ENCODE measurements around the gene SULF2.
A peak's percentile ranks its signal among the peaks of the same experiment; 100 is the strongest.

SULF2 gene

DNA sequence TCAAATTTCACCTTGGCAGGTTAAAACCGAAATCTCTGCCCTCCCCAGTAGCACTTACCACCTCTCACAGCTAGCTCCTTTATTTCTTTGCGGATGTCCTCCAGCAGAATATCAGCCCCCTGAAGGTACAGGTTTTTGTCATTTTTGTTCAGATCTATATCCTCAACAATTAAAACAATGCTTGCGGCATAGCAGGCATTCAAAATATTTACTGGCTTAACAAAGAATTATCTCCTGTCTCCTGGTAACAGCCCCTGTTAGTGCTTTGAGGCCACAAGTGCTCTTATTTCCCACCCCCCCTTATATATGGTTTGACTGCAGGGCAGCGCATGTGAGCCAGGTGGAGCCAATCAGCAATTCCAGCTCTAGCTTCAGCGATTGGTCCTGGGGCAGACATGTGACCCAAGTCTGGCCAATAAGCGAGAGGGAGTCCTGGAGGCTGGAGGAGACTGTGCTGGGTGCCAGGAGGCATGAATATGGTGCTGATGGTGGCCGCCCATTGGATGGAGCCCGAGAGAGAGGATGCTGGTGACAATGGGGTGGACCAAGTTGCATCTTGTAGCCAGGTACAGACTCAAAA is 21.0 kb downstream of the SULF2 start:
- Histone ChIP-seq H3K9me3 (replicated peaks in 1 of 11) (0 out of 22 replicates have a peak, but pooled peaks cover 0 to 4% (median 0%) of the 10 kb centered on the region in 11 experiments), H3K36me3 (0 out of 22 replicates have a peak, but pooled peaks cover 0 to 12% (median 0%) of the 10 kb centered on the region in 11 experiments), H4K20me1 (peaks cover 0 to 8% (median 0%) of the 10 kb centered on the region in 11 experiments; a peak in 3 of 22 replicates), H3K9ac (no peak overlapping the region), H3K4me2 (peak overlapping the region in 2 of 11 experiments; percentile 63 to 67; a peak in 2 of 22 replicates), H3K27me3 (no peaks in the 10 kb centered on the region), H3K4me1 (peaks cover 10 to 54% (median 24%) of the 10 kb centered on the region in 10 experiments; a peak in 18 of 20 replicates), H3K27ac (no peak overlapping the region), H3K4me3 (no peak overlapping the region)
- no peak for TF ChIP-seq Cebpa-rat (IDR thresholded peaks at IDR 0.05)

DNA sequence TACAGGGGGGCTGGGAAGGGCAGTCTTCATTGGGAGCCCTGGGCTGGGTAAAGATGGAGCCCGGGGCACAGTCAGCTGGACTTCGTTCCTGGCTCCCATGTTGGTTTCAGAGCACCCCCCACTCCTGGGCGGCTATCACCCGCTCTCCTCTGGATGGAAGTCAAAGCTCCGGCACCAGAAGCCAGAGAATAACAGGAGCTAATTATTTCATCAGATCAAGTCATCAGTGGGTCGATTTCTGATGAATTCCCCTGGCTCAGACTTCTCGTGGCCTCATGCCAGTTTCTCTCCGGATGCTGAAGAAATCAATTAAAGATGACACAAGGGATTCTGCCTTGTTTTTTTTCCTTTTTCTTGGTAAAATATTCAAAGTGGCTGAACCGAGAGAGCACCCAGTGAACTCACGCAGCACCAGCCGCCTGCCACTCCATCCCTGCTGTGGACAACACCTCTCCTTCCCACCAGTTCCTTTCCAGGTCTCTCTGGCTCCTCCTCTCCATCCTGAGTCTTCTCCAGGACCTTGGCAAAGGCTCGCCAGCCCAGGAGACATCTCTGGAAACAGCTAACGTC is 22.5 kb downstream of the SULF2 start:
- no peak for TF ChIP-seq Cebpa-rat (IDR thresholded peaks at IDR 0.05)
- no peak overlapping the region for H3K27ac ChIP-seq
- no peak overlapping the region for H3K4me3 ChIP-seq
- peaks cover 0 to 8% (median 0%) of the 10 kb centered on the region in 11 experiments; a peak in 3 of 22 replicates for H4K20me1 ChIP-seq
- H3K4me1 ChIP-seq: peaks cover 10 to 54% (median 30%) of the 10 kb centered on the region in 10 experiments; a peak in 19 of 20 replicates
- H3K27me3 ChIP-seq: no peaks in the 10 kb centered on the region
- 0 out of 22 replicates have a peak, but pooled peaks cover 0 to 12% (median 0%) of the 10 kb centered on the region in 11 experiments for H3K36me3 ChIP-seq
- 0 out of 22 replicates have a peak, but pooled peaks cover 0 to 4% (median 0%) of the 10 kb centered on the region in 11 experiments for H3K9me3 ChIP-seq (replicated peaks in 1 of 11)
- no peak overlapping the region for H3K9ac ChIP-seq
- H3K4me2 ChIP-seq: no peak overlapping the region

- TF ChIP-seq Cebpa-rat (IDR thresholded peaks at IDR 0.05): no peak
- Histone ChIP-seq H3K9ac (no peak overlapping the region), H4K20me1 (peaks cover 0 to 8% (median 0%) of the 10 kb centered on the region in 11 experiments; a peak in 3 of 22 replicates), H3K36me3 (peaks cover 0 to 20% (median 0%) of the 10 kb centered on the region in 11 experiments; a peak in 4 of 22 replicates), H3K27me3 (no peaks in the 10 kb centered on the region), H3K4me1 (peaks cover 13 to 43% (median 32%) of the 10 kb centered on the region in 10 experiments; a peak in 19 of 20 replicates), H3K4me2 (no peak overlapping the region), H3K4me3 (no peak overlapping the region), H3K9me3 (replicated peaks in 1 of 11) (0 out of 22 replicates have a peak, but pooled peaks cover 0 to 4% (median 0%) of the 10 kb centered on the region in 11 experiments), H3K27ac (no peak overlapping the region)
These were observed 23.7 kb downstream of the SULF2 start for GRCh38 chr20:47761482-47762047.

GRCh38 chr20:47760686-47761481 is 24.4 kb downstream of the SULF2 start:
- TF ChIP-seq Cebpa-rat (IDR thresholded peaks at IDR 0.05): no peak
- H3K9ac ChIP-seq: no peak overlapping the region
- H4K20me1 ChIP-seq: peaks cover 0 to 8% (median 0%) of the 10 kb centered on the region in 11 experiments; a peak in 3 of 22 replicates
- H3K9me3 ChIP-seq (replicated peaks in 1 of 11): 0 out of 22 replicates have a peak, but pooled peaks cover 0 to 4% (median 0%) of the 10 kb centered on the region in 11 experiments
- no peak overlapping the region for H3K4me2 ChIP-seq
- H3K36me3 ChIP-seq: peaks cover 0 to 27% (median 0%) of the 10 kb centered on the region in 11 experiments; a peak in 4 of 22 replicates
- no peak overlapping the region for H3K4me3 ChIP-seq
- no peak overlapping the region for H3K27ac ChIP-seq
- H3K27me3 ChIP-seq: no peaks in the 10 kb centered on the region
- peaks cover 7 to 36% (median 26%) of the 10 kb centered on the region in 10 experiments; a peak in 19 of 20 replicates for H3K4me1 ChIP-seq

GRCh38 chr20:47758517-47759450 is 26.5 kb downstream of the SULF2 start:
- Histone ChIP-seq H3K9ac (0 out of 22 replicates have a peak overlapping the region, but pooled peaks of 1 of the 11 experiments have one; percentile 27), H3K27ac (peak overlapping the region in 2 of 11 experiments; percentile 22 to 45; a peak in 4 of 22 replicates)

DNA sequence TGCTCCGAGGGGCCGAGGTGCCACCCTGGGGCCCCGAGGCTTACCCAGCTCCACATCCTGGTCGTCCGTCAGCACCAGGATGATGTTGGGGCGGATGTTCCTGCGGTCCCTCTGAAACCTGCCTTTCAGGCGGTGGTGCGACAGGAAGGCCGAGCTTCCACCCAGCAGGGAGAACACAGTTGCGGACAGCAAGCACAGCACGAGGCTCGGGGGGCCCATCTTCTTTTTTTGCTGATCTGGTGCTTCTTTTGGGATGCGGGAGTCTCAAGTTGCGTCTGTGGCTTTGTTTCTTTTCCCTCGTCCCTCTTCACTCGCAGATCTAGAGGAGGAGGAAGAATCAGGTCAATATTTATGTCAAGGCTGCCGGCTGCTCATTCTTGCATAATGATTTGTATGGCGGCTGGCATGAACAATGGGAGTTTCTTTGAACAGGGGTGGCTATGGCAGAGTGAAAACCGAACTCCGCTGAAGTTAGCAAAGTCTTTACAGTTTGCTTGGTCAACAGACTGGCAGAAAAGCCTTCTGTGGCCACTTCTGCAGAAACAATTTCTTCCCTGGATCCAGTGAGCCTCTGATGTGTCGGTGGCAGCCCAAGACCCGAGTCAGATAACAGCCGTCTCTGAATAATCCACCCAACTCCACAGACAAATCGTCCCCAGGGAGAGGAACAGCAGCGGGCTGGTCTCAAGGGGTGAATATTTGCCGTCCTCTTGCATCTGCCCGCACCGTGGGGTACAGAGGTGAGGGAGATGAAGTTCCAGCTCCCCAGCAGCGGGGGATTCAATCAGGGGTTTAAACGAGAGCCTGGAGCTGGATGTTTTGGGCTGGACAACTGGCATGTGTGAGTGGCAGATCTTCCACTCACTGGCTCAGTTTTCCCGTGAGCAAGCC is 27.9 kb downstream of the SULF2 start:
- H3K4me3 ChIP-seq: no peak overlapping the region
- no peak overlapping the region for H3K27ac ChIP-seq
- peak overlapping the region in 9 of 11 experiments; percentile 3 to 55 (median 37); a peak in 12 of 22 replicates for H3K4me2 ChIP-seq
- TF ChIP-seq Cebpa-rat (IDR thresholded peaks at IDR 0.05): no peak
- no peaks in the 10 kb centered on the region for H3K27me3 ChIP-seq
- peaks cover 0 to 21% (median 16%) of the 10 kb centered on the region in 10 experiments; a peak in 17 of 20 replicates for H3K4me1 ChIP-seq
- peaks cover 0 to 8% (median 0%) of the 10 kb centered on the region in 11 experiments; a peak in 3 of 22 replicates for H4K20me1 ChIP-seq
- no peaks in the 10 kb centered on the region for H3K9me3 ChIP-seq (replicated peaks in 1 of 11)
- no peak overlapping the region for H3K9ac ChIP-seq
- H3K36me3 ChIP-seq: peaks cover 0 to 48% (median 0%) of the 10 kb centered on the region in 11 experiments; a peak in 4 of 22 replicates

More at GRCh38 chr20:47758517-47759450, 26.5 kb downstream of the SULF2 start:
- Histone ChIP-seq H3K4me1 (peaks cover 0 to 23% (median 16%) of the 10 kb centered on the region in 10 experiments; a peak in 17 of 20 replicates), H3K27me3 (no peaks in the 10 kb centered on the region), H3K4me3 (no peak overlapping the region), H3K4me2 (peak overlapping the region in 7 of 11 experiments; percentile 14 to 69 (median 49); a peak in 12 of 22 replicates), H4K20me1 (peaks cover 0 to 8% (median 0%) of the 10 kb centered on the region in 11 experiments; a peak in 3 of 22 replicates), H3K9me3 (replicated peaks in 1 of 11) (no peaks in the 10 kb centered on the region), H3K36me3 (peaks cover 0 to 37% (median 0%) of the 10 kb centered on the region in 11 experiments; a peak in 4 of 22 replicates)
- TF ChIP-seq Cebpa-rat (IDR thresholded peaks at IDR 0.05): no peak

All from BLaER1 treated with 17β-estradiol and CSF1 and Interleukin-3, amounts not matched to agents 10 nM and 100 nM (cell line).